Mesenchymal stem cell (in vitro differentiated cells and primary cell): Measurements from ENCODE around the gene KCTD2.
"Not testable (repeated sequence)": the region's sequence is repeated elsewhere in the genome, so short reads cannot be mapped to it uniquely, and the experiment has no call there.

Source experiments
- DNase-seq: peaks from one replicate; pipeline ENCODE4 v3.0.0-alpha.2; 2013
- H2AFZ ChIP-seq: one replicate; pipeline ENCODE4 v1.6.1; 2013; ENCODE audit warnings: low read depth, mild to moderate bottlenecking, control low read depth, inconsistent platforms, low read length, moderate library complexity
- H2AK5ac ChIP-seq: 2 replicates; pipeline ENCODE4 v1.6.1; 2013; ENCODE audit warnings: low read length, moderate library complexity, mild to moderate bottlenecking, inconsistent platforms; ENCODE audit not compliant: severe bottlenecking
- H2BK120ac ChIP-seq: one replicate; pipeline ENCODE4 v1.6.1; 2013; ENCODE audit warnings: low read depth, mild to moderate bottlenecking, inconsistent platforms, low read length, moderate library complexity
- H2BK12ac ChIP-seq, 2 experiments: one replicate each; pipeline ENCODE4 v1.6.1; 2013; ENCODE audit warnings: inconsistent platforms in 2 of 2, low read length in 2 of 2, mild to moderate bottlenecking in 2 of 2, moderate library complexity in 2 of 2, control low read depth in 1 of 2
- H2BK15ac ChIP-seq: one replicate; pipeline ENCODE4 v1.6.1; 2013; ENCODE audit warnings: mild to moderate bottlenecking, low read depth, inconsistent platforms; ENCODE audit not compliant: poor library complexity, severe bottlenecking
- H2BK5ac ChIP-seq: 2 replicates; pipeline ENCODE4 v1.6.1; 2013; ENCODE audit warnings: low read depth, mild to moderate bottlenecking, low read length, control low read depth, inconsistent platforms; ENCODE audit not compliant: poor library complexity, severe bottlenecking
- H3K14ac ChIP-seq, 2 experiments: one replicate each; pipeline ENCODE4 v1.6.1; 2013; ENCODE audit warnings: inconsistent platforms in 2 of 2, low read length in 2 of 2, control low read depth in 1 of 2, mild to moderate bottlenecking in 1 of 2, moderate library complexity in 1 of 2
- H3K18ac ChIP-seq, 2 experiments: one replicate each; pipeline ENCODE4 v1.6.1; 2013; ENCODE audit warnings: inconsistent platforms in 2 of 2, low read length in 2 of 2, control low read depth in 1 of 2, low read depth in 1 of 2, mild to moderate bottlenecking in 1 of 2
- H3K23ac ChIP-seq, 2 experiments: one replicate each; pipeline ENCODE4 v1.6.1; 2013; ENCODE audit warnings: inconsistent platforms in 2 of 2, low read length in 2 of 2, mild to moderate bottlenecking in 2 of 2, moderate library complexity in 2 of 2, control low read depth in 1 of 2
- H3K27ac ChIP-seq: 2 replicates; pipeline ENCODE4 v1.5.1; 2013; ENCODE audit warnings: mild to moderate bottlenecking, moderate library complexity, low read length, control low read depth, inconsistent platforms; ENCODE audit not compliant: poor library complexity, severe bottlenecking
- H3K27me3 ChIP-seq, 2 experiments: 2 replicates each; pipeline versions ENCODE4 v1.6.1 to v1.7.0; 2013; ENCODE audit warnings: low read length in 2 of 2, mild to moderate bottlenecking in 2 of 2, moderate library complexity in 2 of 2, control low read depth in 1 of 2, inconsistent platforms in 1 of 2; ENCODE audit not compliant: control insufficient read depth in 1 of 2, insufficient read depth in 1 of 2
- H3K36me3 ChIP-seq, 2 experiments: 2 replicates each; pipeline versions ENCODE4 v1.6.1 to v1.7.0; 2013; ENCODE audit warnings: low read length in 2 of 2, control low read depth in 1 of 2, inconsistent platforms in 1 of 2, low read depth in 1 of 2, mild to moderate bottlenecking in 1 of 2; ENCODE audit not compliant: insufficient read depth in 2 of 2, control insufficient read depth in 1 of 2
- H3K4ac ChIP-seq, 2 experiments: one replicate each; pipeline ENCODE4 v1.6.1; 2013; ENCODE audit warnings: inconsistent platforms in 2 of 2, low read length in 2 of 2, mild to moderate bottlenecking in 2 of 2, moderate library complexity in 2 of 2, control low read depth in 1 of 2, low read depth in 1 of 2
- H3K4me1 ChIP-seq: 2 replicates; pipeline ENCODE4 v1.6.1; 2013; ENCODE audit warnings: low read depth, low read length, control low read depth; ENCODE audit not compliant: control insufficient read depth, insufficient read depth
- H3K4me2 ChIP-seq: 2 replicates; pipeline ENCODE4 v1.6.1; 2013; ENCODE audit warnings: low read length, mild to moderate bottlenecking, inconsistent platforms; ENCODE audit not compliant: poor library complexity, severe bottlenecking
- H3K4me3 ChIP-seq, 2 experiments: 2 replicates each; pipeline versions ENCODE4 v1.5.1 to v1.7.0; 2013; ENCODE audit warnings: low read length in 2 of 2, mild to moderate bottlenecking in 2 of 2, control low read depth in 1 of 2, low read depth in 1 of 2; ENCODE audit not compliant: insufficient read depth in 1 of 2
- H3K79me1 ChIP-seq: replicated peaks from 2 replicates; pipeline ENCODE4 v1.6.1; 2013; ENCODE audit warnings: mild to moderate bottlenecking, control low read depth, low read length, inconsistent platforms; ENCODE audit not compliant: poor library complexity, severe bottlenecking
- H3K9ac ChIP-seq: 2 replicates; pipeline ENCODE4 v1.7.0; 2013; ENCODE audit warnings: mild to moderate bottlenecking, low read length, moderate library complexity
- H3K9me3 ChIP-seq: 2 replicates; pipeline ENCODE4 v1.7.0; 2013; ENCODE audit warnings: mild to moderate bottlenecking, low read length; ENCODE audit not compliant: control insufficient read depth
- H4K8ac ChIP-seq: one replicate; pipeline ENCODE4 v1.6.1; 2013; ENCODE audit warnings: inconsistent platforms, mild to moderate bottlenecking, low read length, moderate library complexity
- H4K91ac ChIP-seq: one replicate; pipeline ENCODE4 v1.6.1; 2013; ENCODE audit warnings: mild to moderate bottlenecking, low read length, inconsistent platforms
- WGBS: methylation state at CpG from one replicate; pipeline ENCODE4 v1.1.7; 2013; ENCODE audit warnings: mixed read lengths; 5-methylcytosine and 5-hydroxymethylcytosine counted together

KCTD2 gene

DNA sequence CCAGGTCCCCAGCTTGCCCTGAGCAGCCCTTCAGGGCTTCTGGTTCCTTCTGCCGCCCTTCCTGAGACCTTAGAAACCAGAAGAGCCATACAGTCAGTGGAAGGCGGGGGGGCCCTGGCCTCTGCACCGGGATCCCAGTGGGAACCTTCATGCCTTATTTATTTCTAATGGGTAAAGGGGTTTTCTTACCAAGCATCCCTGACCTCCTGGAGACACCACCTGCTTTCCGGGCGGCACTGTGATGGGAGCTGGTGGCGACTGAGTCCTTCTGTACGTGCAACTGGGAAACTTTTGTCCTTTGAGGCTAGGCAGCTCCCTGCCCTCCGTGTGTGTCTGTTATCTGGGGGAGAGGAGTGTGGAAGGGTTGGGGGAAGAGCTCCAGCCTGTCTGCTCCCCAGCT, 41.7 kb upstream of the KCTD2 start:
- H3K9ac ChIP-seq = no peak overlapping the region
- H2BK5ac ChIP-seq = no peak overlapping the region
- no peak overlapping the region for H3K23ac ChIP-seq
- WGBS = over 99% methylated on average over 8 of the region's 8 CpGs
- H3K27me3 ChIP-seq = no peaks in the 10 kb centered on the region
- H3K9me3 ChIP-seq = no peaks in the 10 kb centered on the region
- peaks cover 47 to 56% of the 10 kb centered on the region in 2 experiments for H3K36me3 ChIP-seq
- no peak overlapping the region for H2BK15ac ChIP-seq
- H3K18ac ChIP-seq = no peak overlapping the region
- H2BK12ac ChIP-seq = no peak overlapping the region
- no peaks in the 10 kb centered on the region for H3K4me1 ChIP-seq
- peaks cover 5% of the 10 kb centered on the region for H3K79me1 ChIP-seq
- H3K4me2 ChIP-seq = no peak overlapping the region
- no peak overlapping the region for H2AFZ ChIP-seq
- no peak overlapping the region for H3K14ac ChIP-seq
- no peak for DNase-seq
- no peak overlapping the region for H3K27ac ChIP-seq
- no peak overlapping the region for H4K91ac ChIP-seq
- H3K4ac ChIP-seq = no peak overlapping the region
- H2BK120ac ChIP-seq = no peak overlapping the region
- no peak overlapping the region for H4K8ac ChIP-seq
- no peak overlapping the region for H3K4me3 ChIP-seq
- H2AK5ac ChIP-seq = no peak overlapping the region

GRCh38 chr17:75006084-75006483, 40.9 kb upstream of the KCTD2 start:
- H4K91ac ChIP-seq = not testable (repeated sequence)

GRCh38 chr17:75006653-75007052, 40.4 kb upstream of the KCTD2 start:
- no peaks in the 10 kb centered on the region for H3K27me3 ChIP-seq
- H3K4me1 ChIP-seq = peaks cover 3% of the 10 kb centered on the region
- no peak overlapping the region for H3K4me2 ChIP-seq
- H3K9me3 ChIP-seq = no peaks in the 10 kb centered on the region
- no peak overlapping the region for H2AFZ ChIP-seq
- H3K27ac ChIP-seq = no peak overlapping the region
- WGBS = 94% methylated on average over 5 of the region's 5 CpGs
- peaks cover 5% of the 10 kb centered on the region for H3K79me1 ChIP-seq
- no peak overlapping the region for H3K14ac ChIP-seq
- H2BK5ac ChIP-seq = no peak overlapping the region
- H4K8ac ChIP-seq = no peak overlapping the region
- H2BK12ac ChIP-seq = no peak overlapping the region
- H2BK120ac ChIP-seq = no peak overlapping the region
- H4K91ac ChIP-seq = no peak overlapping the region
- peaks cover 40 to 44% of the 10 kb centered on the region in 2 experiments for H3K36me3 ChIP-seq
- H3K4ac ChIP-seq = no peak overlapping the region
- H2AK5ac ChIP-seq = no peak overlapping the region
- no peak overlapping the region for H3K9ac ChIP-seq
- H2BK15ac ChIP-seq = no peak overlapping the region
- no peak overlapping the region for H3K4me3 ChIP-seq
- no peak overlapping the region for H3K23ac ChIP-seq
- H3K18ac ChIP-seq = no peak overlapping the region
- no peak for DNase-seq

More at GRCh38 chr17:75006084-75006483, 40.9 kb upstream of the KCTD2 start:
- H3K9me3 ChIP-seq, H2BK15ac ChIP-seq, H3K23ac ChIP-seq, H3K27me3 ChIP-seq, H3K4me3 ChIP-seq, H2BK5ac ChIP-seq, H3K14ac ChIP-seq, H3K9ac ChIP-seq, DNase-seq, H3K27ac ChIP-seq, H2BK12ac ChIP-seq, H2BK120ac ChIP-seq, H2AFZ ChIP-seq, H4K8ac ChIP-seq, H3K18ac ChIP-seq, H3K79me1 ChIP-seq, H3K4ac ChIP-seq, H2AK5ac ChIP-seq, H3K4me1 ChIP-seq, H3K4me2 ChIP-seq: not testable (repeated sequence)
- H3K36me3 ChIP-seq = peaks cover 46 to 50% of the 10 kb centered on the region in 2 experiments
- 90% methylated on average over 1 of the region's 6 CpGs for WGBS

- no peak overlapping the region for H4K91ac ChIP-seq
- H3K4me1 ChIP-seq = peaks cover 8% of the 10 kb centered on the region
- no peak overlapping the region for H2AK5ac ChIP-seq
- peaks cover 6% of the 10 kb centered on the region for H3K79me1 ChIP-seq
- peaks cover 25 to 28% of the 10 kb centered on the region in 2 experiments for H3K36me3 ChIP-seq
- no peak overlapping the region for H3K27ac ChIP-seq
- DNase-seq = no peak
- no peak overlapping the region for H3K4ac ChIP-seq
- no peak overlapping the region for H2BK15ac ChIP-seq
- no peak overlapping the region for H3K4me3 ChIP-seq
- H4K8ac ChIP-seq = no peak overlapping the region
- 94% methylated on average over 6 of the region's 6 CpGs for WGBS
- no peak overlapping the region for H3K4me2 ChIP-seq
- no peak overlapping the region for H2AFZ ChIP-seq
- no peak overlapping the region for H3K18ac ChIP-seq
- no peaks in the 10 kb centered on the region for H3K27me3 ChIP-seq
- no peak overlapping the region for H3K23ac ChIP-seq
- H2BK5ac ChIP-seq = no peak overlapping the region
- no peak overlapping the region for H2BK120ac ChIP-seq
- no peak overlapping the region for H2BK12ac ChIP-seq
- no peaks in the 10 kb centered on the region for H3K9me3 ChIP-seq
- no peak overlapping the region for H3K9ac ChIP-seq
- no peak overlapping the region for H3K14ac ChIP-seq
These were observed 38.7 kb upstream of the KCTD2 start for GRCh38 chr17:75008373-75008772.
